NCI-H460 (cell line): ENCODE results near the gene LRRN2. TPM values are rescaled to one million over a fixed set of nuclear protein-coding genes. Genes with fewer than 3 reads are reported as not detected.
A peak's percentile ranks its signal among the peaks of the same experiment; 100 is the strongest.
"Not testable (repeated sequence)": the region's sequence is repeated elsewhere in the genome, so short reads cannot be mapped to it uniquely, and the experiment has no call there.

ENCODE experiments used
- DNase-seq: peaks from one replicate; pipeline ENCODE4 v3.0.0-alpha.2; 2016; ENCODE audit warnings: low read depth; ENCODE audit errors: extremely low read depth
- total RNA-seq: library from RNA; depleted of rRNA; stranded (reverse); fragments of >200 nt; shearing (Covaris generic); gene quantifications from 2 replicates; pipeline ENCODE4 v1.2.3, GENCODE V29; 2014

The LRRN2 gene
- total RNA-seq, 1 experiment from 2014 or later, result 0.82 TPM

DNA sequence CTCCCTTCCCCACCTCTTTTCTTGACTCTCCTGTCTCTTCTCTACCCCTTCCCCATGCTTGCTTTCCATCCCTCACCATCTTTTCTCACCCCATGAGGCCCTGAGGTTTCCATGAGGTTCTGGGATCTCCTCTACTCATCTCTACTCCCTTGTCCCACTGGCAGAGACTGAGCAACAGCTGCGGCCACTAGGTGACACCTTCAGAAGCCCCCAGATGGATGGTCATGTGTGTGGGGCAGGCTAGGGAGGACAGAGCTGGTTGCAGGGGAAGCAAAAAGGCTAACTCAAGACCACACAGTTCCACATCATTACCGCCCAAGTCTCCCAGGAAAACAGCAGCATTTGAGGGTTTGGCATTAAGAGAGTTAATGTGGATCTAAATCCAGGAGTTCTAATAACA is 45.0 kb downstream of the LRRN2 start:
- no peak for DNase-seq

DNA sequence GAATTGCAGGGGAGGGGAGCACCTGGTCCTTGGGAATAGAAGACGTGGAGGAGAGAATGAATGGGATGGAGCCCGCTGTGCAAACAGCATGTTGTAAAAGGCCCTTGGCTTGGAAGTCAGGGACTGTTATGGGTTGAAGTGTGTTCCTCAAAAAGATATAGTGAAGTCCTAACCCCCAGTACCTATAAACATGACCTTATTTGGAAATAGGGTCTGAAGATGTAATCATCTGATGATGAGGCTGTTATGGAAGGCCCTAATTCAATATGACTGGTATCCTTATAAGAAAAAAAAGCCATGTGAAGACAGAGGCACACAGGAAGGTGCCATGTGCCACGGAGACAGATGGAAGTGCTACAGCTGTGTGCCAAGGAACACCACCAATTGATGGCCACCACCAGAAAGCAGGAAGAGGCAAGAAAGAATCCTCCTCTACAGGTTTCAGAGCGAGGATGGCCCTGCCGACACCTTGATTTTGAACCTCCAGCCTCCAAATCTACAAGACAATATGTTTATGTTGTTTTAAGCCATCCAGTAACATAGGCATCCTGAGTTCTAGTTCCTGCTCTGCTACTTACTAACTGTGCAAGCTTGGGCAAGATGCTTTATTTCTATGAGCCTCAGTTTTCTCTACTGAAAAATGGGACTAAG is 51.2 kb downstream of the LRRN2 start:
- no peak for DNase-seq

DNA sequence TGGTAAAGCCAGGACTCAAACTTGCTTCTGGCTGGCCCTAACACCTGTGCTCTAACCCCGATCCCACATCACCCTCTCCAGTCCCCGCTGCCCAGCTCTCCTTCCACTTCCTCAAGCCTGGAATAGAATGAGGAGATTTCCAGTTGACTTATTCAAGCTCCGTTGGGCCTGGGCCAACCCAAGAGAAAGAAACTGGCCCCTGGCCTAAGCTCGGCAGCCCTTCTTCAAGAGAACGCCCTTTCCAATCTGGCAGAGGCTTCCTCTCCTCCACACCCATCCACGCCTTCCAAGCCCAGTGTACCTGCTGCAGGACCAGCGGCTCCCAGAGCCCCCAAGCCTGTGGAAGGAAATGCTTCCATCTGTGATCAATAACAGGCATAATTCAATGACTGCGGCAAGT is 51.9 kb downstream of the LRRN2 start:
- no peak for DNase-seq

DNA sequence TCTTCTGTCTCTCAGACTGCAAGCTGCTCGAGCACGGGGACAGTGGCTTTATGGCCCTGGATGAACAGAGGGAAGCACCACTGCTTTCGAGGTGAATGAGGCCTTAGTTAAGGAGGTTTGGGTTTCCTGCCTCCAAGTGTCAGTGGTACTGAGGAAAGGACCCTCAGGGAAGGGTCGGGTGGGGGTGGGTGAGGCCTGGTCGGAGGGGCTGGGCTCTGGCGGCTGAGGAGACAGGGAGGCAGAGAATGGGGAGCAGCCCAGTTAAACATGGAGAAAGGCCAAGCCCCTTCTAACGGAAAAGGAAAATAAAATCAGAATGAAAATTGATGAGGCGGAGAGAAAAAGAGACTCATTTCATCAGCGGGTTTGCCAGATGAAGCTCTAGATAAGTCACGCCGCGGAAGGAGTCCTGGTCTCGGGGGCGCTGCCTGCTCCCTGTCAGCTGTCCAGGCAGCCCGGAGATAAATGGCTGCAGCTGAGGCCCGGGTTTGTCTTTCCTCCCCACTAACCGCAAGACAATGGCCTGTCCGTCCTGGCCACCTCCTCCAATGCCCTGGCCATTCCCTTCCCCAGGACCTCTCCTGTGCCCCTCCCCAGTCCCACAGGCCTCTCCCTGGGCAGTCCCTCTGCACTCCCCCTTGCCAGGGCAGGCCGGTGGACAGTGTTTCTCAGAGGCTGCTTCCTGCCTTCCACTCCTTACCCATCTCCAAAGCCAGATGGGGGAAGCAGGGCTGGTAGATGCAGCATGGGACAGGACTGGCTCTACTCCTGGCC is 55.2 kb downstream of the LRRN2 start:
- DNase-seq, result no peak

DNA sequence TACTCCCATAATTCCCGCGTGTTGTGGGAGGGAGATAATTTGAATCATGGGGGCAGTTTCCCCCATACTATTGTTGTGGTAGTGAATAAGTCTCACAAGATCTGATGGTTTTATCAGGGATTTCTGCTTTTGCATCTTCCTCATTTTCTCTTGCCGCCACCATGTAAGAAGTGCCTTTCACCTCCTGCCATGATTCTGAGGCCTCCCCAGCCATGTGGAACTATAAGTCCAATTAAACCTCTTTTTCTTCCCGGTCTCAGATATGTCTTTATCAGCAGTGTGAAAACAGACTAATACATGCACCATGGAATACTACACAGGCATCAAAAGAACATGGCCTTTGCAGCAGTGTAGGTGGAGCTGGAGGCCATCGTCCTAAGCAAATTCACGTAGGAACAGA is 56.1 kb downstream of the LRRN2 start:
- DNase-seq, result not testable (repeated sequence)

DNA sequence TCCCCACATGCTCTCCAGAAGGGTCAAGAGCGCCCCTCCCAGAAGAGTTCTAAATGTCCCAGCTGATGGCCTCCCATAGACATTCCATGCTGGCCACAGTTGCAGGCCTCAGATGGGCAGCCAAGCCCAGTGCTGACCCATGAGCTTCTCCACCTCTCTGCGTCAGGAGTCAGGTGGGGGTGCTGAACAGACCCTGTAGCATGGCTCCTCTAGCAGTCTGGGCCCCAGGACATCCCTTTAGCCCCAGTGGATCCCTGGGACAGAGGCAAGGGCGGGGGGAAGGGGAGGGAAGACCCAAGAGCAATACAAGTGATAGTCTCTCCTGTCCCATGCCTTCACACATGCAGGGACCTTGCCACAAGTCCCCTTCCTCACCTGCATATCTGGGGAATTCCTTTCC is 56.7 kb downstream of the LRRN2 start:
- no peak for DNase-seq

DNA sequence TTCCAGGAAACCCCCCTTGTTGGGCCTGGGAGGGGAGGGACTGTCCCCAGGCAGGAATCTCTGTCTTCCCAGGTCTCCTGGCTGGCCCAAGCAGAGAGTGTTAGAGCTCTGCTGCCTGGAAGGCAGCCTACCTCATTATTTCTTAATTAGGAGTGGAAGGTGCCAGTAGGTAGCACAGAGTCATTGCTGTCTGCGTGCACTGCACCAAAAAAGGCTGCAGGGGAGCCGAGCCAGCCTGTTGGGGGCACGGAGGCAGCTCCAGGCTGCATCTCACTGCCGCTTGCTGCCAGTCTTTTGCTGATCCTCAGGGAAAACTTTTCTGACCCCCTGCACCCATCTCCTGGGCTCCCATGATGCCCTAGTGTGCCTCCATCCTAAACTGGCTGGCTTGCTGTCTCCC is 58.1 kb downstream of the LRRN2 start:
- DNase-seq, result no peak

DNA sequence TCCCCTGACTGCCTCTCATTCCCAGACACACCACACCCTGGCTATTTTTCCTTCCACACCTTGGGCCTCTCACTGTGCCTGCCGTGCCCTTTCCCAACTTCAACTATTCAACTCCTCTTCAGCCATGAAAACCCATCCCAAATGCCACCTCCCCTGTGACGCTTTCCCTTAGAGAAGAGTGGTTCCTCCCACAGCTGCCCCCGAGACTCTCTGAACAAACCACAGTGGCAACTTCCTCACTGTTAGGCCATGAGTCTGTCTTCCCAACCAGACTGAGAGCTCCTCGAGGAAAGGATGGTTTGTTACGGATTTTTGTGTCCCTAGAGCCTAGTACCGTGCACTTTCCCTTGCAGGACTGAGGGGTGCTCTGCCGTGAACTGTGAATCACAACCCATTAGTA is 59.2 kb downstream of the LRRN2 start:
- no peak for DNase-seq

DNA sequence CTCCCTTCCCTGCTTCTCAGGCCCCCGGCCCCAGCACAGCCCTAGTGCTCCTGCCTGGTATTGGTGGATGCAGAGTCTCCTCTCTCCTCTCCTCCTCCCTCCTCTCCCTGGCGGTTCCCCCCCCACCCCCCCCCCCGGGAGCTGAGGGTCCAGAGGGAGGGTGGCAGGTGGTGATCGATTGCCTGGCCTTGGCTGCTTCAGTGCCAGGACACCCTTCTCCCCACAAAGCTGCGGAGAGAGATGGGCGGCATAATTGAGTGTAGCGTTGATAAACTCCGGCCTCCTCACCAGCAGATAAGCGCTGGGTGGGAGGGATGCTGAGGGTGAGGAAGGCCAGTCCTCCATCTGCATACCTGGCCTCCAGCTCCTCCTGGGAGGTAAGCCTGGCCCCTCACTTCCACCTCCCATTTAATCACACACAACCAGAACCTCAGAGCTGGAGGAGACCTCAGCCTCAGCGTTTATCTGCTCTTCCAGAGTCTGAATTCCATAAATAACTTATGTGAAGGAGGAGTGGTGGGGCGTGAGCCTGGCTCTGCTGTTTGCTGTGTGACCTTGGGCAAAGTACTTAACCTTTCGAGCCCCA is 60.8 kb downstream of the LRRN2 start:
- DNase-seq, result no peak

DNA sequence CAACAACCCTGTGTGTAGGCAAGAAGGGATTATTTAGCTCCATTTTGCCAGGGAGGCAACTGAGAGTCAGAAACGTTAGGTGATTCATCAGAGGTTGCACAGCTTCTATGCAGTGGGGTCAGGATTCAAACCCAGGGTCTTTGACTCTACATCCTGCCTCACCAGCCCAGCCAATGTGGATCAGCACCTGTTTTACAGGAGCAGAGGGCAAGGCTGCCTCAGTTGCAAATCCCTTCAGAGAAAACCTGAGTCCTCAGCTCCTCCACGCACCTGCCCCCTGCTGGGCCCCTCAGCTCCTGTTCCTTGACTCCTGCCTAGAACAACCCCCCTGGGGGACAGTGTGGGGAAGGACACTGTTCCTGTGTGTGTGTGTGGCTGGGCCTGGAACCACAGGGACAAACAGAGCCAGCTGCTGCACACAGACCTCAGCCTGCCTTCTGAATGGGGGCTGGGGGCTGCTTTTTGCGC is 61.6 kb downstream of the LRRN2 start:
- peak; percentile 18 for DNase-seq

DNA sequence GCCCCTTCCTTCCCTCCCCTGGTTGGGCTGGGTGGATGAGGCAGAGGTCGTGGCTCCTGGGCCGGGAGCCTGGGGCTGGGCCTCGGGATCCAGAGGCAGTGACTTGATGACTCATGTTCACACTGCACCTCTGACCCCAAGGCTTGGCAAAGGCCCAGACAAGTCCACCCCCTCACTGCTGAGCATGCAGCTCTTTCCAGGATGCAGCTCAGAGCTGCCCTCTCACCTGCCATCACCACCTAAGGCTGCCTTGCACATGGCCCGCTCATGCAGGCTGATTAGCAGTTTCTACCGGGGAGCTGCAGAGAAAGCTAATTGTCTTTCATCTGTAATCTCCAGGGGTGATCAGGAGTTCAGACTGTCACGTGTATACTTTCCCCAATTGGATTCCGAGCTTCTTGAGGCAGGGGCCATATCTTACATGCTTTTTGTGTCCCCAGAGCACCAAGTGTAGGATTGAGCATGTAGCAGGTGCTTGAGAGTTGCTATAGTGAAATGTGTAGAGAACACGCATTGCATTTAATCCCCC is 62.1 kb downstream of the LRRN2 start:
- DNase-seq, result peak; percentile 18

DNA sequence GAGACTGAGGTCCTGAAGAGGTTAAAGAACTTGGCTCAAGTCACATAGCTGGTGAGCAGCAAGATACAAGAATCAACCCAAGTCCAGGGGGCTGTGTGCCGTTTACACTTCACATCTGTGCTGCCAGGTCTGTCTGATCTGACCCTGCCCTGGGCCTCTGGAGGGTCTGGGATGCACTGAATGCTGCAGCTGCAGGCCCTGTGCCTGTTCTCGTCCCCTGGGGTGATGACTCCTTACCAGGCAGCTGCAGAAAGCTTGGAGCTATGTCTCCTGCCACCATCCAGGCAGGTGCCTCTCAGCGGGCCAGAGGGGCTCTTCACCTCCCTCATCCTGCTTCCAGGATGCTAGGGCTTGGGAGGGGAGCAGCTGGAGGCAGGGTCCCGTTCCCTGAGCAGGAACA is 63.5 kb downstream of the LRRN2 start:
- DNase-seq, result no peak

DNA sequence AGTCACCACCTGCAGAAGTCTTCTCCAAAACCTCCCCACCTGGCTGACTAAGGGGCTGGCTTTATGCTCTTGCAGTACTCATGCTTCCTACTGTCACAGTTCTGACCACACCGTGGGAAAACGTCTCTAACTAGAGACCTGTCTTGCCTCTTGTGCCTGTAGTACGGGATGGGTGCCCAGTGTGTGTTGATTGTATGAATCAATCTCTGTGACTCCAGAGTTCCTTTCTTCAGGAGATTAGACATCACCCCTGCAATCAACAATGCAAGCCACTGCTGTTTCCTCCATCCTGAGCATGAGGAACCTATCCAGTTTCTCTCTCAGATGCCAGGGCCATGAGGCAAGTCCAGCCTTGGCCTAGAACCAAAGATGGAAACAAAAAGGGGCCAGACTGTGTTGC is 64.1 kb downstream of the LRRN2 start:
- DNase-seq, result no peak

DNA sequence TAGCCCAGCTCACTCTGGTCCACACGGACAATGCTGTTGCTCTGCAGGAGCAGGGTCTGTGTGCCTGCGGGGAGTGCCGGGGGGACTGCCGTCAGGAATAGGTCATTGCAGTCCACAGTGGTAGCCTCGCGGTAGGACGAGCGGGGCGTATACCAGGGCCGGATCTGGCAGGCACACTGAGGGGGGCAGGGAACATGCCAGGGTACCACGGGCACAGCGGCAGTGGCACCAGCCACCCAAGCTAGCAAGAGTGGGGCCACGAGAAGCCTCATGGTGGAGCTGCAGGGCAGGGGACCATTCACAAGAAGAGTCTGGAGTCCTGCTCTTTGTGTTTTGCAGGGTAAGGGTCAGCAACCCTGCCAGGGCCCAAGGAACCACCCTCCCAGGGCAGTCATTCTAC is 65.8 kb downstream of the LRRN2 start:
- no peak for DNase-seq

DNA sequence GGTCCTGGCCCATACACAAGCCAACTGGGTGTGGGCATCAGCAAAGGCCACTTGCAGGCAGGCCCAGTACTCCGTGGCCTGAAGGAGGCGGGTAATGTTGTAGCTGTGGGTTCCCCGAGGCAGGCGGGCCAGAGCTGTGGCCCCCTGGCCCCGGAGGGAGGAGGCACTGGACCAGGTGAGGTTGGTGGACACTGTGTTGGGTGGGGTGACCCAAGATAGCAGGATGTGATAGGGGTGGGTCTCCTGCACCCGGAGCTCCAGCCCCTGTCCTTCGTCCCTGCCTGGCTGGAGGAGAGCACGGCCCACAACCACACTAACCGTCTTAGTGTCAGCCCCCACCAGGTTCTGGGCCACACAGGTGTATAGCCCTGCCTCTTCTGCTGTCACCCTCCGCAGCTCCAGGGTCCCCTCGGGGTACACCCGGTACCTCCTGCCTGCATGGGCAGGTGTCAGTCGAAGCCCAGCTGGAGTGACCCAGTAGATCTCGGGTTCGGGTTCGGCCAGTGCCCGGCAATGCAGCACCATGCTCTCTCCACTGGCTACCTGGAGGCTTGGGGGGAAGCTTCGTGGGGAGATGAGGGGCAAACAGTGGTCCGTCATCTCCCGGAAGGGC is 67.3 kb downstream of the LRRN2 start:
- no peak for DNase-seq

DNA sequence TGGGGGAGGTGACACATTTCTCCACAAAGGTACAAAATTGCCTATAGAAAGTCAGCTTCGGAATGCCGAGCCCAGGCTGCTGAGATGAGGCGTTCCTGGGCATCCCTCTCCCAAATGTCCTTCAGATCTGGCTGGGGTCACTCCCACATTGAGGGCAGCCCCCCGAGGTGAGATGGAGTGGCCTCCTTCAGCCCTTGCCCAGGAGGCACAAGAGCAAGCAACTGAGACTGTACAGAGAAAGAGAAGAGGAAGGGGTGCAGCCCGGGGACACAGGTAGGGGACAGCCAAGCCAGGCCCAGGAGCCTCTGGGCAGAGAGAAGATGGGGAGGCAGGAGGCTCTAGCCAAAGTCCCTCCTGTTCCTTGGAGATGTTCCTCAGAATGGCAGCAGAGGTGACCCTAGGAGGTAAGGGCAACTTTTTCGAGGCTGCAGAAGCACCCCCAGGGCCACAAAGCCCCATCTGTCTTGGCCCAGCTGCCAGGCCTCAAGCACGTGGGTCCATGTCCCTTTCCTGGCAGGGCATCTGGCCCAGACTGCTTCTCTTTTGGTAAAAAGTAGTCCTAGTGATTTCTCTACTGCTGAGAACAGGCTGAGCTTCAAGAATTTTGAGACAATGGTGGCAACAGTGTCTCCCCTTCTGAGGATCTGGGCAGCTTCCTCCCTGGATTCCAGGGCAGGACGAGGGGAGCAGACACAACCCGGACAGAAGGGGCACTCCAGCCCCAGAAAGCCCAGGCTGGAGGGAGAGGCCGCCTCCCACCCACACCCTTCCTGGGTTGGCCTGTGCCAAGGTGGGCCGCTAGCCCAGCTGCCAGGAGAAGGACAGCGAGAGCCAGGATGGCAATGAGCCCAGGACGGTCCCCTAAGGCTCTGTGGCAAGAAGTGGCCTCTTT is 68.0 kb downstream of the LRRN2 start:
- no peak for DNase-seq

DNA sequence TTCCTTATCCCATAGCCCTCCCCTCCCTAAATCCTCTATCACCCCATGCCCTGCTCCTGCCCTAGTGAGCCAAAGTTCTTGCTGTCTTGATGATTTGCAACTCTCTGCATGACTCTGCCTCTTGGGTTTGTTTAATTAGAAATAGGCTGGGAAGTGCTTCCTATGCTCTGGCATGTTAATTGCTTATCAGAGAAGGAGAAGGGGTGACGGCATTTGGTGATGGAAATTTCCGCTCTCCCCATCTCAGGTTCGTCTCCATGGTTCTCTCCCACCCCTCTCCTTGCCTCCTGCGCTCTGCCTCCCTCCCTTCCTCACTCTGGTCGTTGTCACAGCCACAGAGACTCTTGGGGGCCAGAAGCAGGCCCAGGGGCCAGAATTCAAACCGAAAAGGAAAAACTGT is 68.9 kb downstream of the LRRN2 start:
- no peak for DNase-seq

DNA sequence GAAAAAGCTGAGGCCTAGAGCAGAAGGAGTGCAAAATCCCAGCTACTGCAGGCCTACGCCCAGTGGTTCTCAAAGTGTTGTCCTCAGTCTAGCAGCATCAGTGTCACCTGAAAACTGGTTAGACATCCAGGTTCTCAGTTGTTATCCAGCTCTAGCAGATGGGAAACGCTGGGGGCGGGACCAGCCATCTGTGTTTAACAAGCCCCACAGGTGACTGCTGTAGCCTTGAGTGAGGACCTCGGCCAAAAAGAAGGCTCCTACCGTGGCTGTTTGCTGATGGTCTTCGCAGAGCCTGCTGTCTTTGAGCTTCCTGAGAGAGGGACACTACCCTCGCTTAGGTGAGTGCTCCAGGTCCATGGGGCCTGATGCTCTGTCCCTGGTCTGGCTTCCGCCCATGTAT is 69.7 kb downstream of the LRRN2 start:
- DNase-seq, result no peak

DNA sequence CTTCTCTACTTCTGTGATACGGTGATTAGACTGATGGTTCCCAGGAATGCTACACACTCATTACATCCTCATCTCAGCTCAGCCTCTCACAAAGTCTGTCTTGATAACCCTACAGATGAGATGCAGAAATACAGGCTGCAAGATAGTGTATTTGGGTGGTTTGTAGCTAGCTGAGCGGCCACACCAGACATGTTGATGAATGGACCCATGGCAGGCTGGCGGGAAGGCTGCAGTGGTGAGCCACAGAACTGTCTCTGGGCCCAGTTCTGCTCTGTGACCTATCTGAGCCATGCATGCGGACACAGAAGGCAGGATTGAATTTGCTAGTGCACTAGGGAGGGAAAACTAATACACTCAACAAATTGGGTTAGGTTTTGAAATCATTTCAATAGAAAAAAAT is 71.9 kb downstream of the LRRN2 start:
- no peak for DNase-seq

DNA sequence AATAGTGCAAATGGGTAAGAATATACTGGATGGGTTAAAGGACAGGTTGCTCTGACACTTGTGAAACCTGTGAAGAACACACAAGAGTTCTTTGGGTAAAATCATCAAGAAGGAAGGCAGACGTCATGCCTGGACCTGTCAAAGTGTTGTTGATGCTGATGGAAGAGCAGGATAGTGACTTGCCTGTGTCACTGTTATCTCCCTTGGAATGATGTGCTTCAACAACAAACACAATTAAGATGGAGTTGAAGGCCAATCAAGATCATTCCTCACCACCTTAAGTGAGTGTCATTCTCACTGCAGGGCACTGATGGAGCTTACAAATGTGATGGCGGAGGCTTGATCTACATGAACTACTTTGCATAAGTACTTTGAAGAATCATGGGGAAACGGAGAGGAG is 73.2 kb downstream of the LRRN2 start:
- no peak for DNase-seq
